Right lobe of liver (tissue), 4 donors: ENCODE data around the gene SECISBP2.

Experiments used
- CTCF ChIP-seq, 4 donors: fragments of 200-600 bp in 3 of 4; fragments of 450-650 bp in 1 of 4; IDR thresholded peaks; one replicate each; pipeline versions ENCODE4 v1.5.1 to v1.8.0; 2016 to 2022; ENCODE audit warnings: antibody characterized with exemption in 4 of 4, mild to moderate bottlenecking in 2 of 4
- POLR2A ChIP-seq: fragments of 450-650 bp; IDR thresholded peaks from one replicate; pipeline ENCODE4 v1.6.1; 2017; ENCODE audit warnings: antibody characterized with exemption, mild to moderate bottlenecking
- donor health status: DM: no; HTN: no; CAD: no.
- donor health status: DM: no; HTN: no; CAD: no.
- donor health status: DM: no; HTN: yes; CAD: no.

DNA sequence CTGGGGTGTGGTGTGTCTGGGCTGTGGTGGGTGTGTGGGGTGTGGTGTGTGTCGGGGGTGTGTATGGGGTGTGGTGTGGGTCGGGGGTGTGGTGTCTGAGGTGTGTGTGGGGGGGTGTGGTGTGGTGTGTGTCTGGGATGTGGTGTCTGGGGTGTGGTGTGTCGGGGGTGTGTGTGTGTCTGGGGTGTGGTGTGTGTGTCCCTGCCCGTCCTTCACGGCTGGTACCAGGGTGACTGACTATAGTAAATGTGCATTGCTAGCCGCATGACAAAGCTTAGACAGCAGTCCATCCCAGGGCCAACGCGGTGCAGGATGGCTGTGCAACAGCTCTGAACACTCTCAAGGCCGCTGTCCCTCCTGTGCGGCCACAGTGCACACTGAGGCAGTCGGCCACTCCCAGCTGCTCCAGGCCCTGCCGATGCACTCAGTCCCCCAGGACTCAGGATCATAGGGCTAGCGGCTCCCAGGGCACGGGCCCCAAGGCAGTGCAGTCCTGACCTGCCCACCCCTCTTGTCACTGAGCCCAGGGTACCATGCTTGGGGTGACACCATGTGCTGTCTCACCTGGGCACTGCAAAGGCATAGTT lies 54.0 kb downstream of the SECISBP2 start:
- no peak for TF ChIP-seq CTCF (IDR thresholded peaks at IDR 0.05)
- no peak for TF ChIP-seq POLR2A
